AG04450 (cell line): ENCODE measurements around the gene PTPRT. TPM values are rescaled to one million over a fixed set of nuclear protein-coding genes. Genes with fewer than 3 reads are reported as not detected.

Source experiments
- CTCF ChIA-PET: fragments of 300-600, 350-600 bp; formaldehyde crosslinking; extraction: SDS; loops from one replicate; lab custom pipeline; 2022; ENCODE audit warnings: antibody characterized with exemption, inconsistent platforms; lab: Charles Lee
- POLR2A ChIA-PET: fragments of 350-600 bp; formaldehyde crosslinking; extraction: SDS; loops from one replicate; lab custom pipeline; 2021; ENCODE audit warnings: antibody characterized with exemption, inconsistent platforms; lab: Yijun Ruan, JAX
- DNase-seq: peaks from one replicate; pipeline ENCODE4 v3.0.0-alpha.2; 2011; ENCODE audit warnings: low read depth, low spot score
- H3K27ac ChIP-seq: one replicate; pipeline ENCODE4 v1.5.1; 2012; ENCODE audit warnings: low read depth, low read length, control low read depth
- H3K27me3 ChIP-seq: one replicate; pipeline ENCODE4 v1.6.0; 2012; ENCODE audit warnings: low read length; ENCODE audit not compliant: control insufficient read depth, insufficient read depth
- H3K4me3 ChIP-seq: 2 replicates; pipeline ENCODE4 v1.5.1; 2011; ENCODE audit warnings: mild to moderate bottlenecking, low read depth, low read length, control low read depth
- H3K9me3 ChIP-seq: 2 replicates; pipeline ENCODE4 v1.5.1; 2012; ENCODE audit warnings: low read length; ENCODE audit not compliant: control insufficient read depth, insufficient read depth
- polyA plus RNA-seq: library from polyadenylated mRNA; depleted of rRNA; stranded (reverse); fragments of >200 nt; gene quantifications from 2 replicates; pipeline ENCODE4 v1.2.3, GENCODE V29; 2011
- TF ChIP-seq, protein P1 (sequence below): IDR thresholded peaks from 2 replicates; pipeline ENCODE4 v1.5.1; 2011; ENCODE audit warnings: low read depth, low read length, control low read depth, inconsistent platforms

PTPRT gene
- polyA plus RNA-seq, 1 experiment: not detected

DNA sequence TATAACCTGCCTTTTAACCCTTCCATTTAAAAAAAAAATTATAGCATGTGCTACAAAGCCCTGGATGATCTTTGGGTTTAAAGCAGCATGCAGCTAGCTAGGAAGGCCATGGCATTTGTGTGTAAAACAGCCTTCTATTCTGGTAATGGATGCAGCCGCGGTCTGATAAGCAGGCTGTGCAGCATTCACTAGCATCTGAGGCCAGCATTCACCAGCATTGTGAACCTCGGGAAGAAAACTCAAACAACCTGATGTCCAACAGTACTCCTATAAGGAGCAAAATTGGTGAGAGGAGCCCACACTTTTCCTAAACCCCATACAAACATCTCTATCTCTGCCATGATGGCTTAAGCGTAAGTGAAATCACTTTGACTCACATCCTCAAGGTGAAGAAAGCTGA is 265.5 kb downstream of the PTPRT start:
- TF ChIP-seq, protein P1, sequence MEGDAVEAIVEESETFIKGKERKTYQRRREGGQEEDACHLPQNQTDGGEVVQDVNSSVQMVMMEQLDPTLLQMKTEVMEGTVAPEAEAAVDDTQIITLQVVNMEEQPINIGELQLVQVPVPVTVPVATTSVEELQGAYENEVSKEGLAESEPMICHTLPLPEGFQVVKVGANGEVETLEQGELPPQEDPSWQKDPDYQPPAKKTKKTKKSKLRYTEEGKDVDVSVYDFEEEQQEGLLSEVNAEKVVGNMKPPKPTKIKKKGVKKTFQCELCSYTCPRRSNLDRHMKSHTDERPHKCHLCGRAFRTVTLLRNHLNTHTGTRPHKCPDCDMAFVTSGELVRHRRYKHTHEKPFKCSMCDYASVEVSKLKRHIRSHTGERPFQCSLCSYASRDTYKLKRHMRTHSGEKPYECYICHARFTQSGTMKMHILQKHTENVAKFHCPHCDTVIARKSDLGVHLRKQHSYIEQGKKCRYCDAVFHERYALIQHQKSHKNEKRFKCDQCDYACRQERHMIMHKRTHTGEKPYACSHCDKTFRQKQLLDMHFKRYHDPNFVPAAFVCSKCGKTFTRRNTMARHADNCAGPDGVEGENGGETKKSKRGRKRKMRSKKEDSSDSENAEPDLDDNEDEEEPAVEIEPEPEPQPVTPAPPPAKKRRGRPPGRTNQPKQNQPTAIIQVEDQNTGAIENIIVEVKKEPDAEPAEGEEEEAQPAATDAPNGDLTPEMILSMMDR: no peak
- DNase-seq: no peak
- POLR2A ChIA-PET: no interaction called here
- Histone ChIP-seq H3K27me3 (no peaks in the 10 kb centered on the region), H3K27ac (no peak overlapping the region), H3K9me3 (peaks cover 32% of the 10 kb centered on the region), H3K4me3 (no peak overlapping the region)
- CTCF ChIA-PET: no interaction called here

DNA sequence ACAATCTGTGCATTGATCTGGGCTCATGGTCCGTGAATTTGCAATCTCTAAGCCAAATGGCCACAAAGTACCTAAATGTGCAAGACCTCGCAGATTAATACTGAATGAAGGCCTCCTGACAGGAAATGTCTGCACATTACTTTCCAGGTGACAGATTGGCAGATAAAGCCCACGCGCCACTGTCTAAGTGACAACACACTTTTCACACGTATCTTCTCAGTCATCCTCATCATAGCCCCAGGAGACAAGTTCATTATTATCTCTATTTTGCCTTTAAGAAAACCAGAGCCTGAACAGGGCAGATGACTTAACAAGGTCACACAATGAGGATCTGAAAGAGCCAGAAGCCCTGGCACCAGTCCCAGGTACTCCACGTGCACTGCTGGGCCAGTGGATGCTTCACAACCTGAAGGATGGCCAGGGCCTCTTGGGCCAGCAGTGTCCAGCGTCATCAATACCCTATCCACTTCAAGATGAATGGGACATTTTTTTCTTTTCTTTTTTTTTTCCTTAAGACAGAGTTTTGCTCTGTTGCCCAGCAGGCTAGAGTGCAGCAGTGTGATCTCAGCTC is 266.3 kb downstream of the PTPRT start:
- Histone ChIP-seq H3K27ac (no peak overlapping the region), H3K27me3 (no peaks in the 10 kb centered on the region), H3K9me3 (peaks cover 37% of the 10 kb centered on the region), H3K4me3 (no peak overlapping the region)
- DNase-seq: no peak
- TF ChIP-seq, protein P1: no peak
- ChIA-PET CTCF (no interaction called here), POLR2A (no interaction called here)

DNA sequence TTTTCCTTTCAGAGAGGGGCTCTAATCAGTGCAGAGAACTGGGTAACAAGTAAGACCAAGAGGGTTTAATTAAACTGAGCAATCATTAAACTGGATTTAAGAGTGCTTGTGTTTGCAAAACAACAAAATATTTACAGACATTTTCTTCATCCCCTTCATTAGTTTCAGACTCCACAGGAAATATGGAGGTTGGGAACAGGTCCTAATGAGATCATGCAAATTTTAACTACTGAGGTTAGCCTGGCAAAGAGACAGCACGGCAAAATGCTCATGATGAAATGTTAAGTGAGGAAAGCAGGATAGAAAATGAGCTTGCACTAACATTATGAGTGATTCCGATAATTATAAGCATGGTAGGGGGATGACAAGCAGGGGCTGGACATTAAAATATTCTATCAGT is 268.9 kb downstream of the PTPRT start:
- ChIA-PET POLR2A (no interaction called here), CTCF (no interaction called here)
- TF ChIP-seq, protein P1: no peak

DNA sequence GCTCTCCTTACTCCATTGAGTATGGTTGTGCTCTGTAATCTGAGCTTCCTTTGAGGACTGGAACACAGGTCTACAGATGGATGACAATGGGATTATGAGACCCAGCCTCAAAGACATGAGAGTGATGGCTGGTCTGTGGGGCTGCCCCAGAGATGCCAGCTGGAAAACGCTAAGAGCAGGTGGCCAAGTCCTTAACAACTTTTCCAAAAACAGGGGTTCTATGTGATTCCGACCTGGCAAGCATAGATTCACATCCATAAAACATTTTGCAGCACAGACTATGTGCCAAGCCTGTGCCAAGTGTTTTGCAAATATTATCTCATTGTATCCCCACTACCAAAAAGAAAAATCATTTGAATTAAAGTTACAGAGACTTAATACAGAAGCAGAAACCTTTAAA is 270.4 kb downstream of the PTPRT start:
- Histone ChIP-seq H3K9me3 (peaks cover 28% of the 10 kb centered on the region), H3K27me3 (no peaks in the 10 kb centered on the region), H3K4me3 (no peak overlapping the region), H3K27ac (no peak overlapping the region)
- POLR2A ChIA-PET: no interaction called here
- no peak for DNase-seq
- TF ChIP-seq, protein P1: no peak
- CTCF ChIA-PET: no interaction called here

More for the DNA sequence above, 268.9 kb downstream of the PTPRT start:
- DNase-seq: no peak
- Histone ChIP-seq H3K27me3 (no peaks in the 10 kb centered on the region), H3K4me3 (no peak overlapping the region), H3K9me3 (peaks cover 25% of the 10 kb centered on the region), H3K27ac (no peak overlapping the region)

DNA sequence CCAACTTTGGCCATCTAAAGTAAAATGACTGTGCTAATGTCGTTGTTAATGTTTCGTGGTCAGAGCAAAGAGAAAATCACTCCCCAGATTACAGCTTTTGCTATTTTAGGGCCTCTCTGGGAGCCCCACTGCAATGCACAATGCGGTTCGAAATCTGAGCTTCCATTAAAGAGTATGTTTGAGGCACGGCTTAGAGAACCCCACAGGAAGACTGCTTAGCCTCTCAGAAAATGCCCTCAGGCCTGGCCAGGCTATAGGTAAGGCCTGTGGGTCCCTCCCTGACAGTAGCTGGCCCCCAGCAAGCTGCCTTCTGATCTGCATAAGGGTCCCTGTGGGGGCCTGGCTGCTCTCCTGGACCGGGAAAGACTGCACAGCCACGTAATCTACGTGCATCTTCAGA is 274.6 kb downstream of the PTPRT start:
- Histone ChIP-seq H3K27me3 (no peaks in the 10 kb centered on the region), H3K4me3 (no peak overlapping the region), H3K27ac (no peak overlapping the region), H3K9me3 (peaks cover 17% of the 10 kb centered on the region)
- CTCF ChIA-PET: no interaction called here
- POLR2A ChIA-PET: no interaction called here
- DNase-seq: no peak
- TF ChIP-seq, protein P1: no peak
